Measurements from ENCODE around the gene ACVR2B. TPM values are rescaled to one million over a fixed set of nuclear protein-coding genes. Genes with fewer than 3 reads are reported as not detected.
"Not testable (repeated sequence)": the region's sequence is repeated elsewhere in the genome, so short reads cannot be mapped to it uniquely, and the experiment has no call there.

The ACVR2B gene
- total RNA-seq (1 to 10 TPM; 6.6 to 6.7 TPM), total RNA-seq (27.2 to 37.4 reads per million in 2 donors)

DNA sequence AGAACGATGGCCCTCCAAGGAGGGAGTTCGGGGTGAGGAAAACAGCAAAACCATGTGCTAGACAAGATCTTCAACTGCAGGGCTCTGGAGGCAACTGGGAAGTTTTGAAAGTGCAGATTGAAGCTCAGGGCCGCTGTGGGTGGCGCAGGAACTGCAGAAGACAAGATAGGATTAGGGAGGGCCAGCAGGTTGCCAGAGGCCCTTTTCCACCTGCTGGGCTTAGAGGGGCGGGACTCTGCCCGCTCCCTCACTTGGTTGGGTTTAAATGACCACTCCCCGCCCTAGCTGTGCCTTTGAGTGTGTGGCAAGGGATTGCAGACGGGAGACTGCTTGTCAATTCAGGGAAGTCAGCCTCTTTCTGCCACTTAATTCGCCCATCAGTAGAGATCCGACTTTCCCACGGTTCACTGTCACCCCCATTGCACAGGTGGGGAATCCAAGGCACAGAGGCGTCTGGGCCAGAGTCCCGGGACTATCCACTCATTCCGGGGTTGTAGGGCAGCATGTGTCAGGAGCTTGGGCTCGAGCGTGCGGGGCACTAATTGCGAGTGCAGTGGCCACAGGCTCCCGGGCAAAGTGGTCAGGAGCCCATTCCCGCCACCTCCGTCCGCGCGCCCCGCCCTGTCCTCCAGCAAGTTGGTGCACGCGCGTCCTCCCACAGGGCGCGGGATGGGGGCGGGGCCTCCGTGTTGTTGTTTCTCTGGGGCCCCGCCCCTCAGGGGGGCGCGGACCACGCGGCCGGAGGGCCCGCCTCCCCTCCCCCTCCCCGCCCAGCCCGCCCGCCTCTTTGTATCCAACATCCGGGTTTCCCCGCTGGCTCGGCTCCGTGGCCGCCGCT lies at the start of gene ACVR2B:
Gene ACVR2B (plus strand): TSS at position 816 of the 838 bp plus-strand sequence. CDS start 433 bp downstream, outside the sequence.
- ATAC-seq = peak; percentile 64
- peak within 1 kb of the TSS; percentile 98 for H3K4me3 Mint-ChIP-seq
- DNase-seq = peak; percentile 35 to 61 (median 51)
- H3K4me1 Mint-ChIP-seq = peaks cover 9% of the 10 kb centered on the region
- H3K27ac Mint-ChIP-seq = no peak within 1 kb of the TSS
- H3K9me3 ChIP-seq (ENCODE audit: control insufficient read depth, low read length, poor library complexity, severe bottlenecking) = no peaks in the 10 kb centered on the region
- no peaks in the 10 kb centered on the region for H3K27me3 Mint-ChIP-seq
- peaks cover 2% of the 10 kb centered on the region for H3K36me3 Mint-ChIP-seq (ENCODE audit: low read depth)

DNA sequence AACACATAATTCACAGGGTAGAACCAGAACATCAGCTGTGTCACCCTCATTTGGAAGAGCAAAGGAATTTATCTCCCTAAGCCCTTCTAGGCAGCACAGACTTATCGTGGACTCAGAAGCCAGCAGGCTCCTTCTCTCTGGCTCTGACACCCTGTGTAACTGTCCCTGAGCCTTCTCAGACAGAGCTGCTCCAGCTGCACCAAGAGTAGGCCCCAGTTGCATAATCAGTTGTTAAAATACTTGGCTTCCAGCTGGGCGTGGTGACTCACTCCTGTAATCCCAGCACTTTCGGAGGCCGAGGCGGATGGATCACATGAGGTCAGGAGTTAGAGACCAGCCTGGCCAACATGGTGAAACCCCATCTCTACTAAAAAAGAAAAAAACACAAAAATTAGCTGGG lies 49.4 kb upstream of the ACVR2B start:
- no peaks in the 10 kb centered on the region for H3K9me3 ChIP-seq (ENCODE audit: control insufficient read depth, low read length, poor library complexity, severe bottlenecking)
- no peak for ATAC-seq
- Mint-ChIP-seq H3K27ac (no peak overlapping the region), H3K36me3 (ENCODE audit: low read depth) (peaks cover 2% of the 10 kb centered on the region), H3K4me3 (no peak overlapping the region), H3K4me1 (no peaks in the 10 kb centered on the region), H3K27me3 (no peaks in the 10 kb centered on the region)
- no peak for DNase-seq

DNA sequence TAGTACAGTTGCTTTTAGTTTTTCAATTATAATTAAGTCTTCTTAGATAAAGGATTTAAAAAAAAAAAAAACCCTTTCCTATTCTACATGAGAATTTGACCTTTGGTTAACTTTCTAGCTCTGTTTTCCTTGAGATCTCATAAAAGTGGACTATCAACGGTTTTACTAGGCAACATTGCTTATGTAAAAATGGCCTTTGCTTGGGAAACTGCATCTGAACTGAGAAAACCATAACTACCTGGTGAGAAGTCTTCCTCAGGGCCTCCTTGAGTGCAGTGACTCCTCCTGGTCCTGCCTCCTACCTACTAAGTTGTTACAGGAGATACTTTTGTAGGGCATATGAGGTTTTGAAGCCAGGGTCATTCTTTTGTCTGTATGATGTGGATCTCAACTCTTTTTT lies 42.1 kb upstream of the ACVR2B start:
- no peak overlapping the region for H3K27ac Mint-ChIP-seq
- no peaks in the 10 kb centered on the region for H3K9me3 ChIP-seq (ENCODE audit: control insufficient read depth, low read length, poor library complexity, severe bottlenecking)
- ATAC-seq (no peak), DNase-seq (no peak)
- peaks cover 2% of the 10 kb centered on the region for H3K4me1 Mint-ChIP-seq
- H3K27me3 Mint-ChIP-seq = no peaks in the 10 kb centered on the region
- no peaks in the 10 kb centered on the region for H3K36me3 Mint-ChIP-seq (ENCODE audit: low read depth)
- H3K4me3 Mint-ChIP-seq = no peak overlapping the region

DNA sequence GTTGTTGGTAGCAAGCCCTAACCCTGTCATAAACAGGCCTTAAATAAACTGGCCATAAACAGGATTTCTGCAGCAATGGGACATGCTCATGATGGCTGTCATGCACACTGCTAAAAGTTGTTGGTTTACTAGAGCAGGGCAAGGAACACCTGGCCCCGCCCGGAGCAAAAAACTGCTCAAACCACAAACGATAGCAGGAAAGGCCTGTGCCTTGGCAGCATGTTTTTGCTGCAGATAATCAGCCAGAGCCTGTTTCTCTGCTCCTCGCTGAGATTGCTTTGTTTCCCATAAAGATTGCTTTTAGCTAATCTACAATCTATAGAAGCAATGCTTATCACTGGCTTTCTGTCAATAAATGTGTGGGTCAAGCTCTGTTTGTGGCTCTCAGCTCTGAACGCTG lies 32.9 kb upstream of the ACVR2B start:
- H3K4me1 Mint-ChIP-seq = peaks cover 17% of the 10 kb centered on the region
- DNase-seq; ATAC-seq; H3K27me3 Mint-ChIP-seq; H3K36me3 Mint-ChIP-seq (ENCODE audit: low read depth); H3K9me3 ChIP-seq (ENCODE audit: control insufficient read depth, low read length, poor library complexity, severe bottlenecking): not testable (repeated sequence)
- peak overlapping the region; percentile 12 for H3K4me3 Mint-ChIP-seq
- peak overlapping the region; percentile 88 for H3K27ac Mint-ChIP-seq

DNA sequence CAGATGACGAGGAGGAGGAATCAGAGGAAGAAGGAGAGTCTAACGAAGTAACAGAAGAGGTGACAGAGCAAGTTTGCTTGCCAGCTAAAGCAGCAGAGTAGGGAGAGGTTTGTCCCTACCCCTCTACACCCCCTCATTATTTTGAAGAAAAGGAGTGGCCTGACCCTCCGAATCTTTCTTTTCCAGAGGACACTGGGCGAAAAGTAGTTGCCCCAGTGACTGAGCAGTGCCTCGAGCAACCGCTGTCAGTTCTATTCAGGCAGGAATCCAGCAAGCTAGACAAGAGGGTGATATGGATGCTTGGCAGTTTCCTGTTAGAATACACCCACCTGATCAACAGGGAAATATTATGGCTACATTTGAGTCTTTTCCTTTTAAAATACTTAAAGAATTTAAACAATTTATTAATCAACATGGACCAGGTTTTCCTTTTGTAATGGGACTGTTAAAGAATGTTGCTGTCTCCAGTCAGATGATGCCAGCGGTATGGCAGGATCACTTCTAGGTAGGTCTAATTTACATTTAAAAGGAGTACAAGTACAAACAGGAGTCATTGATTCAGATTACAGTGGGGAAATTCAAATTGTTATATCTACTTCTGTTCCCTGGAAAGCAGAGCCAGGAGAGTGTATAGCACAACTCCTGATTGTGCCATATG lies 31.9 kb upstream of the ACVR2B start:
- peaks cover 21% of the 10 kb centered on the region for H3K4me1 Mint-ChIP-seq
- ATAC-seq (no peak), DNase-seq (no peak)
- no peak overlapping the region for H3K27ac Mint-ChIP-seq
- H3K36me3 Mint-ChIP-seq (ENCODE audit: low read depth) = peaks cover 3% of the 10 kb centered on the region
- no peaks in the 10 kb centered on the region for H3K9me3 ChIP-seq (ENCODE audit: control insufficient read depth, low read length, poor library complexity, severe bottlenecking)
- H3K4me3 Mint-ChIP-seq = no peak overlapping the region
- H3K27me3 Mint-ChIP-seq = no peaks in the 10 kb centered on the region

DNA sequence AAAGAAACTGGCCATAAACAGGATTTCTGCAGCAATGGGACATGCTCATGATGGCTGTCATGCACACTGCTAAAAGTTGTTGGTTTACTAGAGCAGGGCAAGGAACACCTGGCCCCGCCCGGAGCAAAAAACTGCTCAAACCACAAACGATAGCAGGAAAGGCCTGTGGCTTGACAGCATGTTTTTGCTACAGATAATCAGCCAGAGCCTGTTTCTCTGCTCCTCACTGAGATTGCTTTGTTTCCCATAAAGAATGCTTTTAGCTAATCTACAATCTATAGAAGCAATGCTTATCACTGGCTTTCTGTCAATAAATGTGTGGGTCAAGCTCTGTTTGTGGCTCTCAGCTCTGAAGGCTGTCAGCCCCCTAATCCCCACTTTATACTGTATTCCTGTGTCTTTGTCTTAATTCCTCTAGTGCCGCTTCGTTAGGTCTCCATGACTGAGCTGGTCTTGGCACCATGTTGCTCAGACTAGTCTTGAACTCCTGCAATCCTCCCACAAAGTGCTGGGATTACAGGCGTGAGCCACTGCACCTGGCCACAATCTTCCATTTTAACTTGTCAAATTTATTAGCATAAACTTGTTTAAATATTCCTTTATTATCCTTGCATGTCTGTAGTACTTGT lies 26.8 kb upstream of the ACVR2B start:
- peak; percentile 85 for ATAC-seq
- peak overlapping the region; percentile 90 for H3K27ac Mint-ChIP-seq
- H3K4me3 Mint-ChIP-seq = peak overlapping the region; percentile 71
- not testable (repeated sequence) for DNase-seq; H3K36me3 Mint-ChIP-seq (ENCODE audit: low read depth); H3K9me3 ChIP-seq (ENCODE audit: control insufficient read depth, low read length, poor library complexity, severe bottlenecking); H3K27me3 Mint-ChIP-seq
- H3K4me1 Mint-ChIP-seq = peaks cover 27% of the 10 kb centered on the region

DNA sequence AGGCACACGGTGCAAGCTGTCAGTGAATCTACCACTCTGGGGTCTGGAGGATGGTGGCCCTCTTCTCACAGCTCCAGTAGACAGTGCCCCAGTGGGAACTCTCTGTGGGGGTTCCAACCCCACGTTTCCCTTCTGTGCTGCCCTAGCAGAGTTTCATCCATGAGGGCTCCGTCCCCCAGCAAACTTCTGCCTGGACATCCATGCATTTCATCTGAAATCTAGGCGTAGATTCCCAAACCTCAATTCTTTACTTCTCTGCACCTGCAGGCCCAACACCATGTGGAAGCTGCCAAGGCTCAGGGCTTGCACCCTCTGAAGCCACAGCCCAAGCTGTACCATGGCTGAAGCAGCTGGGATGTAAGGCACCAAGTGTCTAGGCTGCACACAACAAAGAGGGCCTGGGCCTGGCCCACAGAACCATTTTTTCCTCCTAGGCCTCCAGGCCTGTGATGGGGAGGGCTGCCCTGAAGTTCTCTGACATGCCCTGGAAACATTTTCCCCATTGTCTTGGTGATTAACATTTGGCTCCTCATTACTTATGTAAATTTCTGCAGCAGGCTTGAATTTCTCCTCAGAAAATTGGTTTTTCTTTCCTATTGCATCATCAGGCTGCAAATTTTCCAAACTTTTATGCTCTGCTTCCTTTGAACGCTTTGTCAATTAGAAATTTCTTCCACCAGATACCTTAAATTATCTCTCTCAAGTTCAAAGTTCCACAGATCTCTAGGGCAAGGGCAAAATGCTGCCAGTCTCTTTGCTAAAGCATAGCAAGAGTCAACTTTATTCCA lies 20.6 kb upstream of the ACVR2B start:
- H3K27me3 Mint-ChIP-seq; ATAC-seq; H3K9me3 ChIP-seq (ENCODE audit: control insufficient read depth, low read length, poor library complexity, severe bottlenecking); DNase-seq; H3K36me3 Mint-ChIP-seq (ENCODE audit: low read depth); H3K27ac Mint-ChIP-seq; H3K4me3 Mint-ChIP-seq: not testable (repeated sequence)
- peaks cover 11% of the 10 kb centered on the region for H3K4me1 Mint-ChIP-seq

DNA sequence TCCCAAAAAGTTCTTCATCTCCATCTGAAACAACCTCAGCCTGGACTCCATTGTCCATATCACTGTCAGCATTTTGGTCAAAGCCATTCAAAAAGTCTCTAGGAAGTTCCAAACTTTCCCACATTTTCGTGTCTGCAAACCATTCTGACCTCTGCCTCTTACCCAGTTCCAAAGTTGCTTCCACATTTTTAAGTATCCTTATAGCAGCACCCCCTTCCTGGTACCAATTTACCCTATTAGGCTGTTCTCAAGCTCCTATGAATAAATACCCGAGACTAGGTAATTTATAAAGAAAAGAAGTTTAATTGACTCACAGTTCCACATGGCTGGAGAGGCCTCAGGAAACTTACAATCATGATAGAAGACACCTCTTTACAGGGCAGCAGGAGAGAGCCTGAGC lies 20.0 kb upstream of the ACVR2B start:
- not testable (repeated sequence) for H3K4me3 Mint-ChIP-seq; H3K36me3 Mint-ChIP-seq (ENCODE audit: low read depth); DNase-seq; H3K27ac Mint-ChIP-seq; H3K9me3 ChIP-seq (ENCODE audit: control insufficient read depth, low read length, poor library complexity, severe bottlenecking); ATAC-seq; H3K27me3 Mint-ChIP-seq; H3K4me1 Mint-ChIP-seq

DNA sequence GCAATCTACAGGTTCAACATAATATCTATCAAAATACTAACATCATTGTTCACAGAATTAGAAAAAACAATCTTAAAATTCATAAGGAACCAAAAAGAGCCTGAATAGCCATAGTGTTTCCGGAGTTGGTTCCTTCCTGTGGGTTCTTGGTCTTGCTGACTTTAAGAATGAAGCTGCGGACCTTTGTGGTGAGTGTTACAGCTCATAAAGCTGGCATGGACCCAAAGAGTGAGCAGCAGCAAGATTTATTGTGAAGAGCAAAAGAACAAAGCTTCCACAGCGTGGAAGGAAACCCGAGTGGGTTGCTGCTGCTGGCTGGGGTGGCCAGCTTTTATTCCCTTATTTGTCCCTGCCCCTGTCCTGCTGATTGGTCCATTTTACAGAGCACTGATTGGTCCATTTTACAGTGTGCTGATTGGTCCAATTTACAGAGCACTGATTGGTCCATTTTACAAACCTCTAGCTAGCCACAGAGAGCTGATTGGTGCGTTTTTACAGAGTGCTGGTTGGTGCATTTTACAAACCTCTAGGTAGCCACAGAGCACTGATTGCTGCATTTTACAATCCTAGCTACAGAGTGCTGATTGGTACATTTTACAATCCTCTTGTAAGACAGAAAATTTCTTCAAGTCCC lies 15.1 kb upstream of the ACVR2B start:
- ATAC-seq = peak; percentile 28

DNA sequence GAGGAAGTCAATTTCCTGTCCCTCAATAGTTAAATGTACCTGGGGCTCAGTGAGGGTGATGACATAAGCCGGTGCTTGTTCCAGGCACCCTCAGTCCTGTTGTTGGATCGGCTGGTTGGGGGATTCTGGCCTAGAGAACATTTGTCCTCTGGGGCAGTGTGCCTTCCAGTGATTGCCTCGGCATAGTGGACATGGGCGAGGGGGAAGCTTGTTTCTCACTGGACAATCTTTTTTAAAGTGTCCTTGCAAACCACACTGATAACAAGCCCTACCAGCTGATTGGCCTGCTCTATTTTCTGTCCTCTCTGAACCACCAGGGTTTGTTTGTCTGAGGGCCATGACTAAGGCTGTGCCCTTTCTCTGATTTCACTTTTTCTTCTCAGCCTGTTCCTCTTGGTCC lies 10.5 kb upstream of the ACVR2B start:
- not testable (repeated sequence) for H3K4me3 Mint-ChIP-seq; H3K36me3 Mint-ChIP-seq (ENCODE audit: low read depth); H3K4me1 Mint-ChIP-seq; DNase-seq; H3K9me3 ChIP-seq (ENCODE audit: control insufficient read depth, low read length, poor library complexity, severe bottlenecking); H3K27me3 Mint-ChIP-seq; ATAC-seq; H3K27ac Mint-ChIP-seq

More for the DNA sequence above, 15.1 kb upstream of the ACVR2B start:
- not testable (repeated sequence) for H3K4me1 Mint-ChIP-seq; H3K27ac Mint-ChIP-seq; H3K9me3 ChIP-seq (ENCODE audit: control insufficient read depth, low read length, poor library complexity, severe bottlenecking); DNase-seq; H3K27me3 Mint-ChIP-seq; H3K36me3 Mint-ChIP-seq (ENCODE audit: low read depth)
- H3K4me3 Mint-ChIP-seq = peak overlapping the region; percentile 10

DNA sequence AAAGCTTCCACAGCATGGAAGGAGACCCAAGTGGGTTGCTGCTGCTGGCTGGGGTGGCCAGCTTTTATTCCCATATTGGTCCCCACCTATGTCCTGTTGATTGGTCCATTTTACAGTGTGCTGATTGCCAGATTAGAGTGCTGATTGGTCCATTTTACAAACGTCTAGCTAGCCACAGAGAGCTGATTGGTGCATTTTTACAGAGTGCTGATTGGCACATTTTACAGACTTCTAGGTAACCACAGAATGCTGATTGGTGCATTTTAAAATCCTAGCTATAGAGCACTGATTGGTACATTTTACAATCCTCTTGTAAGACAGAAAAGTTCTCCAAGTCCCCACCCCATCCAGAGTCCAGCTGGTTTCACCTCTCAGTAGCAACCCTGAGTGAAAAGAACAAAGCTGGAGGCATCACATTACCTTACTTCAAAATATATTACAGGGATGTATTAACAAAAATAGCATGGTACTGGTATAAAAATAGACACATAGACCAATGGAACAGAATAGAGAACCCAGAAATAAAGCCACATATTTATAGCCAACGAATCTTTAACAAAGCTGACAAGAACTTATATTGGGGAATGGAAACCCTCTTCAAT lies 7.5 kb upstream of the ACVR2B start:
- H3K36me3 Mint-ChIP-seq (ENCODE audit: low read depth) = no peaks in the 10 kb centered on the region
- H3K9me3 ChIP-seq (ENCODE audit: control insufficient read depth, low read length, poor library complexity, severe bottlenecking) = no peaks in the 10 kb centered on the region
- no peak overlapping the region for H3K4me3 Mint-ChIP-seq
- H3K27me3 Mint-ChIP-seq = peaks cover 9% of the 10 kb centered on the region
- peaks cover 2% of the 10 kb centered on the region for H3K4me1 Mint-ChIP-seq
- H3K27ac Mint-ChIP-seq = no peak overlapping the region
- no peak for DNase-seq
- no peak for ATAC-seq

DNA sequence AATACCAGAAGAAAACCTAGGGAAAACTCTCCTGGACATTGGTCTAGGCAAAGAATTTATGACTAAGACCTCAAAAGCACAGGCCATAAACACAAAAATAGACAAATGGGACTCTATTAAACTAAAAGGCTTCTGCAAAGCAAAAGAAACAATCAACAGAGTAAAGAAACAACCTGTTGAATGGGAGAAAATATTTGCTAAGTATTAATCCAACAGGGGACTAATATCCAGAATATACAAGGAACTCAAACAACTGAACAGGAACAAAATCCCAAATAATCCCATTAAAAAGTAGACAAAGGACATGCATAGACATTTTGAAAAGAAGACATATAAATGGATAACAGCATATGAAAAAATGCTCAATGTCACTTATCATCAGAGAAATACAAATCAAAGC lies 6.9 kb upstream of the ACVR2B start:
- DNase-seq (no peak), ATAC-seq (no peak)
- Mint-ChIP-seq H3K4me3 (no peak overlapping the region), H3K27ac (no peak overlapping the region), H3K36me3 (ENCODE audit: low read depth) (no peaks in the 10 kb centered on the region), H3K27me3 (peaks cover 9% of the 10 kb centered on the region), H3K4me1 (peaks cover 2% of the 10 kb centered on the region)
- H3K9me3 ChIP-seq (ENCODE audit: control insufficient read depth, low read length, poor library complexity, severe bottlenecking) = no peaks in the 10 kb centered on the region
